Calu3 (cell line): Measurements from ENCODE around the gene IGSF3. TPM values are rescaled to one million over a fixed set of nuclear protein-coding genes. Genes with fewer than 3 reads are reported as not detected.
A peak's percentile ranks its signal among the peaks of the same experiment; 100 is the strongest.

Source experiments
- BruUV-seq: library from RNA; stranded (reverse); fragments of 400-500 nt; replicated peaks from 2 replicates; lab custom pipeline; 2021; lab: Mats Ljungman, UMichigan
- CTCF ChIA-PET: fragments of 300-600 bp; sonication (Branson Sonifier 250); formaldehyde crosslinking; loops from one replicate; lab custom pipeline; 2022; ENCODE audit warnings: antibody characterized with exemption; lab: Charles Lee
- DNase-seq: peaks from one replicate; pipeline ENCODE4 v3.0.0; 2022
- H3K27ac Mint-ChIP-seq: one replicate; pipeline ENCODE4 v1.8.0; 2022; ENCODE audit warnings: mixed read lengths; ENCODE audit not compliant: unreplicated experiment
- H3K27me3 Mint-ChIP-seq: one replicate; pipeline ENCODE4 v1.8.0; 2022; ENCODE audit warnings: mixed read lengths; ENCODE audit not compliant: unreplicated experiment
- H3K36me3 Mint-ChIP-seq: one replicate; pipeline ENCODE4 v1.8.0; 2022; ENCODE audit warnings: mild to moderate bottlenecking, moderate library complexity, mixed read lengths; ENCODE audit not compliant: insufficient read depth, unreplicated experiment
- H3K4me1 Mint-ChIP-seq: one replicate; pipeline ENCODE4 v1.8.0; 2022; ENCODE audit warnings: mild to moderate bottlenecking, low read depth, mixed read lengths; ENCODE audit not compliant: unreplicated experiment
- H3K4me3 Mint-ChIP-seq: one replicate; pipeline ENCODE4 v1.8.0; 2022; ENCODE audit warnings: mild to moderate bottlenecking, low read depth, moderate library complexity, mixed read lengths; ENCODE audit not compliant: unreplicated experiment
- H3K9me3 Mint-ChIP-seq: one replicate; pipeline ENCODE4 v1.8.0; 2022; ENCODE audit warnings: low read depth, mixed read lengths; ENCODE audit not compliant: unreplicated experiment
- intact Hi-C: fragments of 100-400 bp; cut with micrococcal nuclease; formaldehyde crosslinking; loops from one replicate; pipeline ENCODE4 v1.10.0; 2022; ENCODE audit not compliant: unreplicated experiment
- total RNA-seq: library from RNA; stranded (reverse); gene quantifications from 2 replicates; pipeline ENCODE4 v1.2.3, GENCODE V29; 2022
- TF ChIP-seq, protein P1 (sequence below): fragments of 200-600 bp; IDR thresholded peaks from one replicate; pipeline ENCODE4 v1.8.0; 2022; ENCODE audit warnings: antibody characterized with exemption; ENCODE audit not compliant: unreplicated experiment

The IGSF3 gene
- total RNA-seq, 1 experiment from 2014 or later = 15.3 TPM

DNA sequence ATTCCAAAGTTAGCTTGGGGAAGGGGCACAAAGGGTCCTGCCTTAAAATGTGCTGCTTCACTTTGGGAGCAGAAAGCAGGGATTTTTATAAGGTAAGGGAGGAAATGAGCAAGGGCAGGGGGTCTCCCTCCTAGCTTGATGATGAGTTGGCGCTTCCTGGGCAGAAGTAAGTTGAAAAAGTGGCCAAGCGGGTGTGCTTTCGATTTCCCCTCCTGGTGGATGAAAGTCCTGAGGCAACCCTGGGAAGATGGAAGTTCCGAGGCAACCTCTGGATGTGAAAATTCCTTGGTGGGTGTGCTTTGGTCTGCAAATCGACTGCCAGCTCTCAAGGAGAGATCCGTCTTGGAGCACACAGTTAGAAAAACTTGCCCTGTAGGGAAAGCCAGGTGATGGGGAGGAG, 45.0 kb upstream of the IGSF3 start:
- TF ChIP-seq, protein P1, sequence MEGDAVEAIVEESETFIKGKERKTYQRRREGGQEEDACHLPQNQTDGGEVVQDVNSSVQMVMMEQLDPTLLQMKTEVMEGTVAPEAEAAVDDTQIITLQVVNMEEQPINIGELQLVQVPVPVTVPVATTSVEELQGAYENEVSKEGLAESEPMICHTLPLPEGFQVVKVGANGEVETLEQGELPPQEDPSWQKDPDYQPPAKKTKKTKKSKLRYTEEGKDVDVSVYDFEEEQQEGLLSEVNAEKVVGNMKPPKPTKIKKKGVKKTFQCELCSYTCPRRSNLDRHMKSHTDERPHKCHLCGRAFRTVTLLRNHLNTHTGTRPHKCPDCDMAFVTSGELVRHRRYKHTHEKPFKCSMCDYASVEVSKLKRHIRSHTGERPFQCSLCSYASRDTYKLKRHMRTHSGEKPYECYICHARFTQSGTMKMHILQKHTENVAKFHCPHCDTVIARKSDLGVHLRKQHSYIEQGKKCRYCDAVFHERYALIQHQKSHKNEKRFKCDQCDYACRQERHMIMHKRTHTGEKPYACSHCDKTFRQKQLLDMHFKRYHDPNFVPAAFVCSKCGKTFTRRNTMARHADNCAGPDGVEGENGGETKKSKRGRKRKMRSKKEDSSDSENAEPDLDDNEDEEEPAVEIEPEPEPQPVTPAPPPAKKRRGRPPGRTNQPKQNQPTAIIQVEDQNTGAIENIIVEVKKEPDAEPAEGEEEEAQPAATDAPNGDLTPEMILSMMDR = no peak
- BruUV-seq = no TSS peak
- peaks cover 14% of the 10 kb centered on the region for H3K27me3 Mint-ChIP-seq
- no peaks in the 10 kb centered on the region for H3K9me3 Mint-ChIP-seq
- H3K27ac Mint-ChIP-seq = no peak overlapping the region
- intact Hi-C loops = no loop called here
- H3K4me1 Mint-ChIP-seq = peaks cover 13% of the 10 kb centered on the region
- no peak for DNase-seq
- H3K36me3 Mint-ChIP-seq = no peaks in the 10 kb centered on the region
- CTCF ChIA-PET = no interaction called here
- H3K4me3 Mint-ChIP-seq = no peak overlapping the region

DNA sequence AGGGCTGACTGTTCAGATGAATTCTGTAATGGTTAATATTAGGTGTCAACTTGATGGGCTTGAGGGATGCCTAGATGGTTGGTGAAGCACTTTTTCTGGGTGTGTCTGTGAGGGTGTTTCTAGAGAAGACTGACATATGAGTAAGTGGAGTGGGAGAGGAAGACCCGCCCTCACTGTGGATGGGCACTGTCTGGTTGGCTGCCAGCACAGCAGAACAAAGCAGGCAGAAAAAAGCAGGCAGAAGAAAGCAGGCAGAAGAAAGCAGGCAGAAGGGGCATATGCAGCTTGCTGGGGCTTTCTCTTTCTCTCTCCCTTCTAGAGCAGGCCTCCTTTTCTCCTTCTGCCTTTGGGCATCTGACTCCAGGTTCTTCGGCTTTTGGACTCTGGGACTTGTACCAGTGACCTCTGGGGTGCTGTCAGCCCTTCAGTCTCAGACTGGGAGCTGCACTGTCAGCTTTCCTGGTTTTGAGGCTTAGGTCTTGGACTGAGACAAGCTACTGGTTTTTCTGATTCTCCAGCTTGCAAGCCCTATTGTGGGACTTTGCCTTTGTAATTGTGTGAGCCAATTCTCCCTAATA, 43.8 kb upstream of the IGSF3 start:
- no peaks in the 10 kb centered on the region for H3K36me3 Mint-ChIP-seq
- TF ChIP-seq, protein P1 = no peak
- no peaks in the 10 kb centered on the region for H3K9me3 Mint-ChIP-seq
- BruUV-seq = no TSS peak
- H3K27ac Mint-ChIP-seq = no peak overlapping the region
- H3K27me3 Mint-ChIP-seq = peaks cover 15% of the 10 kb centered on the region
- peak; percentile 7 for DNase-seq
- intact Hi-C loops = no loop called here
- CTCF ChIA-PET = interaction anchor here (1.2 kb wide), 1 partner anchor 136 kb away, joined by 3 read pairs; no protein-coding TSS in a partner anchor
- H3K4me1 Mint-ChIP-seq = peaks cover 13% of the 10 kb centered on the region
- H3K4me3 Mint-ChIP-seq = no peak overlapping the region

DNA sequence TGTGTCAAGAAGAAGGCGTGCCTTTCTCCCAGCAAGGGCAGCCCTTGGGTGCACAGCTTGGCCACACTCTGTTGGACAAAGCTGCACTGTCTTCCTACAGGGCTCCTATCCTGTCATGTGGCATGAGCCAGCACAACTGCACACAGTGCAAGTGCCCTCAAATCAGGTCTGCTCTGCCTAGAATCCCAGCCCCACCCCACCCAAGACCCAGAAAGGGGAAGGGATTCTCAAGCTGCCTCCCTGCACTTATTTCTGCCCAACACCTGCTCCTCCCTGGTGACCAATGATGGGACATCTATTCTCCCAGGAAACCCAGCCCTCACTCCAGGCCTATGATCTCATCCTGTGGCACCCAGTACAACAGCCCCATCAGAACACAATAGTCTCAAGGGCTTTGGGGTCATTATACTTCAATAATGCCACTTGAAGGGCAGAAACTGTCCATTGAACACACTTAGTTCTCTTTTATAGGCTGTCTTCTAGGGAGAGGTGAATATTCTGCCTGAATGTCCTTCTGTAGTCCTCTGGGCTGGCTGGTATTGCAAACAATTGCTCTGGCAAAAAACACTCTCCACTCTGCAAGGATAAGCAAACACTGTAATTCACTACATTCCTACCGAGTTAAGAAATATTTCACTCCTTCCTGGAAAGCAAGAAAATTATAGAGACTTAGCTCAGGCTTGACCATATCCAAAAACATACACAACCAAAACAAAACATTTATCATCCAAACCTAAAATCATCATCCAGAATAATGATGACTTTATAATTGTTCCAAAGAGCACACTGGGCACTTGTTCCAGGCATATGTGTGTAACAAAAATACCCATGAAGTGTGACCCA, 43.1 kb upstream of the IGSF3 start:
- intact Hi-C loops = no loop called here

DNA sequence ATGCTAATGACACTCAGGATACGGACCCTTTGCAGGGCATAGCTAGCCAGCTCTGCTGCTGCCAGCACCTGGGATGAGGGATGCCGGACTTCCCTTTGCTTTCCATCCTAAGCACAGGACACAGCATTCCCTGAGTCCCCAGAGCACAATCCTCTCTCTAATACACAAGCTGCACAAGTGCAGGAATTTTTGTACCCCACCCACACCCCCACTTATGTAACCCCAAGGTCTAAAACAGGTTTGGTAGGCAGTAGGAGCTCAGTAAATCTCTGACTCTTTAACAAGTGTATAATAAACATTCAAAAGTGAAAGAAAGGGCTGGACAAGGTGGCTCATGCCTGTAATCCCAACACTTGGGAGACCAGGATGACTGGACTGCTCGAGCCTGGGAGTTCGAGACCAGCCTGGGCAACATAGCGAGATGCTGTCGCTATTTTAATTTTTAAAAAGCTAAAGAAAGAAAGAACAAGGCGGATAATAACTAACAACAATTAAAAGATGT, 42.2 kb upstream of the IGSF3 start:
- Mint-ChIP-seq H3K4me1 (peaks cover 13% of the 10 kb centered on the region), H3K9me3 (no peaks in the 10 kb centered on the region), H3K27ac (no peak overlapping the region), H3K36me3 (no peaks in the 10 kb centered on the region), H3K27me3 (peaks cover 15% of the 10 kb centered on the region), H3K4me3 (no peak overlapping the region)
- no TSS peak for BruUV-seq
- TF ChIP-seq, protein P1 = no peak
- CTCF ChIA-PET = interaction anchor here (0.6 kb wide), 1 partner anchor 142 kb away, joined by 3 read pairs; no protein-coding TSS in a partner anchor
- intact Hi-C loops = no loop called here
- DNase-seq = no peak

More for the DNA sequence above, 43.1 kb upstream of the IGSF3 start:
- Mint-ChIP-seq H3K9me3 (no peaks in the 10 kb centered on the region), H3K4me1 (peaks cover 13% of the 10 kb centered on the region), H3K36me3 (no peaks in the 10 kb centered on the region), H3K4me3 (no peak overlapping the region), H3K27ac (no peak overlapping the region), H3K27me3 (peaks cover 15% of the 10 kb centered on the region)
- CTCF ChIA-PET = interaction anchor here (0.6 to 1.2 kb wide), 2 partner anchors 136 to 143 kb away, joined by 3 read pairs; no protein-coding TSS in a partner anchor
- TF ChIP-seq, protein P1 = no peak
- BruUV-seq = no TSS peak
- no peak for DNase-seq
